ENCODE data around the gene GMPPB. TPM values are rescaled to one million over a fixed set of nuclear protein-coding genes. Genes with fewer than 3 reads are reported as not detected.

Gene GMPPB
- total and polyA plus RNA-seq, 7 donors: 9.3 to 30.7 (median 12.5) TPM

DNA sequence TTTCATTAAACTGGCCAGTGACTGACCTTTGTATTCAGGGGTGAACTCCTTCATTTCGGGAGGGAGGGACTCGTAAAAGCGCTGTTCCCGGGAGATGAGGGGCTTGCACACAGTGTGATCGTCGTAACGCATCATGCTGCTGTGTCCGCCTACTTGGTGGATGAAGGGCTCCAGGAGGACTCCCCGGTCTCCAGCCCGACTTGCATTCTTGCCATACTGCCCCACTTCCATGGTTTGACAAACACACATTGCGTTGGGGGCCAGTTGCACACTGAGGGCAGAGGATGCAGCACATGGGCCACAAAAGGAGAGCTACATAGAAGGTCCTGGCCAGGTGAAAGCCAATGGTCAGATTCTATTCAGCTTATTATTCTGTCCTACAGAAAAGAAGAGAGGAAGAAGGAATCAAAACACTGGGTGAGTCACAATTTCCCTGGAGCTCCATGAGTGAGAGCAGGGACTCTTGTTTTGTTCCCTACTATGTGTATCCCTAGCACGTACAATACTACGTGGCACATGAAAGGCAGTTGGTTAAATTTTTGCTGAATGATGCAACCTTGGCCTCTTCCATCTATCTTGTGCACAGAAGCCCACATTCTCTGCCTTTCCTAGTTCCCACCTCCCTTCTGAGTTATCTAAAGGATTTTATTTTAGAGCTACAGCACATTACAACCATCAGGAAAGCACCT, 24.2 kb upstream of the GMPPB start:
- H3K27ac ChIP-seq: no peak overlapping the region
- no peak overlapping the region for H3K4me3 ChIP-seq
- WGBS, 3 donors: 87 to 92% (median 88%) methylated on average over 13 of the region's 13 CpGs
- TF ChIP-seq, protein P1, sequence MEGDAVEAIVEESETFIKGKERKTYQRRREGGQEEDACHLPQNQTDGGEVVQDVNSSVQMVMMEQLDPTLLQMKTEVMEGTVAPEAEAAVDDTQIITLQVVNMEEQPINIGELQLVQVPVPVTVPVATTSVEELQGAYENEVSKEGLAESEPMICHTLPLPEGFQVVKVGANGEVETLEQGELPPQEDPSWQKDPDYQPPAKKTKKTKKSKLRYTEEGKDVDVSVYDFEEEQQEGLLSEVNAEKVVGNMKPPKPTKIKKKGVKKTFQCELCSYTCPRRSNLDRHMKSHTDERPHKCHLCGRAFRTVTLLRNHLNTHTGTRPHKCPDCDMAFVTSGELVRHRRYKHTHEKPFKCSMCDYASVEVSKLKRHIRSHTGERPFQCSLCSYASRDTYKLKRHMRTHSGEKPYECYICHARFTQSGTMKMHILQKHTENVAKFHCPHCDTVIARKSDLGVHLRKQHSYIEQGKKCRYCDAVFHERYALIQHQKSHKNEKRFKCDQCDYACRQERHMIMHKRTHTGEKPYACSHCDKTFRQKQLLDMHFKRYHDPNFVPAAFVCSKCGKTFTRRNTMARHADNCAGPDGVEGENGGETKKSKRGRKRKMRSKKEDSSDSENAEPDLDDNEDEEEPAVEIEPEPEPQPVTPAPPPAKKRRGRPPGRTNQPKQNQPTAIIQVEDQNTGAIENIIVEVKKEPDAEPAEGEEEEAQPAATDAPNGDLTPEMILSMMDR (IDR thresholded peaks at IDR 0.05): no peak
- ATAC-seq (no peak), DNase-seq (no peak)
- intact Hi-C loops (cut with DNase I): no loop called here
- no peaks in the 10 kb centered on the region for H3K4me1 ChIP-seq
- peaks cover 11 to 45% of the 10 kb centered on the region in 2 donors for H3K36me3 ChIP-seq (ENCODE audit: insufficient read depth in 1 of 2, low read depth in 1 of 2)
- no peaks in the 10 kb centered on the region for H3K9me3 ChIP-seq
- H3K27me3 ChIP-seq (ENCODE audit: insufficient read depth in 3 of 3, low read length in 2 of 3): no peaks in the 10 kb centered on the region

DNA sequence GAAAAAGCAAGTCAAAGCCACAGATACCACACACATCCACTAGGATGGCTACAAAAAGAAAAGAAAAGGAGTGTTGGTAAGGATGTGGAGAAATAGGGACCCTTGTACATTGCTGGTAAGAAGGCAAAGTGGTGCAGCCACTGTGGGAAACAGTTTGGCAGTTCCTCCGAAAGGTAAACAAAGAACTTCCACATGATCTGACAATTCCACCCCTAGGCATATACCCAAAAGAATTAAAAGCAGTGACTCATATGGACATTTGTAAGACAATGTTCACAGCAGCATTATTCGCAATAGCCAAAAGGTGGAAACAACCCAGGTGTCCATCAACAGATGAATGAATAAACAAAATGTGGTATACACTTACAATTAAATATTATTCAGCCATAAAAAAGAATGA, 22.2 kb upstream of the GMPPB start:
- no peak overlapping the region for H3K4me3 ChIP-seq
- no peak overlapping the region for H3K27ac ChIP-seq
- DNase-seq: no peak
- ATAC-seq: peak in 2 of 4 donors; percentile 44 to 60
- H3K27me3 ChIP-seq (ENCODE audit: insufficient read depth in 3 of 3, low read length in 2 of 3): no peaks in the 10 kb centered on the region
- intact Hi-C loops (cut with DNase I): no loop called here
- peaks cover 11 to 49% of the 10 kb centered on the region in 2 donors for H3K36me3 ChIP-seq (ENCODE audit: insufficient read depth in 1 of 2, low read depth in 1 of 2)
- TF ChIP-seq, protein P1 (IDR thresholded peaks at IDR 0.05): no peak
- H3K4me1 ChIP-seq: no peaks in the 10 kb centered on the region
- 91 to 98% (median 97%) methylated on average over 2 of the region's 2 CpGs for WGBS, 3 donors
- no peaks in the 10 kb centered on the region for H3K9me3 ChIP-seq

DNA sequence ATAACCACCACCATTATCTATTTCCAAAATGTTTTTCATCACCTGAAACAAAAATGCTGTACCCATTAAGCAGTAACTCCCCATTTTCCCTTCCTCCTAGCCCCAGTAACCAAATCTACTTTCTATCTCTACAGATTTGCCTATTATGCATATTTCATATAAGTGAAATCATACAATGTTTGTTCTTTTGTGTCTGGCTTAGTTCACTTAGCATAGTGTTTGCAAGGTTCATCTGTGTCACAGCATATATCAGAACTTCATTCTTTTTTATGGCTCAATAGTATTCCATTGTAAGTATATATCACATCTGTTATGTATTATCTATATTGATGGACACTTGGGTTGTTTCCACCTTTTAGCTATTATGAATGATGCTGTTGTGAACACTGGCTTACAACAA, 16.7 kb upstream of the GMPPB start:
- H3K36me3 ChIP-seq (ENCODE audit: insufficient read depth in 1 of 2, low read depth in 1 of 2): peaks cover 5 to 55% of the 10 kb centered on the region in 2 donors
- ATAC-seq: no peak
- H3K9me3 ChIP-seq: no peaks in the 10 kb centered on the region
- DNase-seq: no peak
- H3K27me3 ChIP-seq (ENCODE audit: insufficient read depth in 3 of 3, low read length in 2 of 3): no peaks in the 10 kb centered on the region
- no peak overlapping the region for H3K4me3 ChIP-seq
- H3K27ac ChIP-seq: no peak overlapping the region
- no peaks in the 10 kb centered on the region for H3K4me1 ChIP-seq
- intact Hi-C loops (cut with DNase I): no loop called here
- TF ChIP-seq, protein P1 (IDR thresholded peaks at IDR 0.05): no peak

DNA sequence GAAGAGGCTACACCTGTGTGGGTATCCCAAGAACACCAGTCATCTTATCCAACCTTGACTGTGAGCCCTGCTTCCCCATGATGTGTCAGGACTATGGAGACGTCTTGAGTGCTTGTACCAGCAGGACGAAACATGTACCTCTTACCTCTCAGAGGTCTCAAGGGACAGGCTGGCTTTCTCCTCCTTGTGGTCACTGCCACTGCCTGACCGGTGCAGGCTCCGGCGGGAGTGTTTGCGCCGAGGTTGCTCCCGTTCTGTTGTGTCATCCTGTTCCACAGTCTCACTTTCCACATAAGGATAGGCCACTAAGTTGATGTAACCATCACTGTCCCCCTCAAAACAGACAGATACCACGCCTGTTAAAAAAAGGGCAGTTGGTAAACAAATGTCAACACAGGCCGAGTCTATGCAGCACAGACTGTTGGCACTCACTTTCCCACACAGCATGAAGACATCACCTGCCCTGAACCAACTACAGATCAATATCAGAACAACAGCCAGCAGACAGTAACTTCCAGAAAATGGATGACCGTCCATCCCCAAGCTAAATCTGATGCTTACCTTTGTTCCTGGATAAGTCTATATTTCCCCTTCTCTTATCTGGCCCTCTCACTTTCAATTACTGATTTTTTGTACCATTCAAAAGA, 14.4 kb upstream of the GMPPB start:
- Histone ChIP-seq H3K4me1 (no peaks in the 10 kb centered on the region), H3K27ac (no peak overlapping the region), H3K27me3 (ENCODE audit: insufficient read depth in 3 of 3, low read length in 2 of 3) (no peaks in the 10 kb centered on the region), H3K4me3 (no peak overlapping the region), H3K9me3 (no peaks in the 10 kb centered on the region), H3K36me3 (ENCODE audit: insufficient read depth in 1 of 2, low read depth in 1 of 2) (peaks cover 6 to 64% of the 10 kb centered on the region in 2 donors)
- TF ChIP-seq, protein P1 (IDR thresholded peaks at IDR 0.05): no peak
- ATAC-seq (no peak), DNase-seq (no peak)
- intact Hi-C loops (cut with DNase I): no loop called here
- WGBS, 3 donors: 94 to 95% (median 94%) methylated on average over 11 of the region's 11 CpGs

Data from psoas muscle (tissue), 8 donors.